MM.1S (cell line): Measurements from ENCODE around the gene SLC46A3.
"Not testable (repeated sequence)": the region's sequence is repeated elsewhere in the genome, so short reads cannot be mapped to it uniquely, and the experiment has no call there.

Experiments
- DNase-seq: peaks from one replicate; pipeline ENCODE4 v3.0.0-alpha.2; 2015
- H2AFZ ChIP-seq: fragments of 300-600 bp; sonication (generic); 2 replicates; pipeline ENCODE4 v1.6.0; 2016; ENCODE audit warnings: antibody characterized with exemption, low read length
- H3F3A ChIP-seq: fragments of 300-600 bp; sonication (generic); 2 replicates; pipeline ENCODE4 v1.6.1; 2016; ENCODE audit warnings: mild to moderate bottlenecking, antibody characterized with exemption, low read length, moderate library complexity, mixed read lengths; ENCODE audit not compliant: insufficient read depth
- H3K27ac ChIP-seq: fragments of 300-600 bp; sonication (generic); 2 replicates; pipeline ENCODE4 v1.5.1; 2016; ENCODE audit warnings: mild to moderate bottlenecking, low read length
- H3K27me3 ChIP-seq: fragments of 300-600 bp; sonication (generic); replicated peaks from 2 replicates; pipeline ENCODE4 v1.6.0; 2016; ENCODE audit warnings: low read length; ENCODE audit not compliant: insufficient read depth
- H3K36me3 ChIP-seq: fragments of 300-600 bp; sonication (generic); replicated peaks from 2 replicates; pipeline ENCODE4 v1.6.1; 2016; ENCODE audit warnings: mild to moderate bottlenecking, low read length, mixed read lengths; ENCODE audit not compliant: insufficient read depth
- H3K4me1 ChIP-seq: fragments of 300-600 bp; sonication (generic); 2 replicates; pipeline ENCODE4 v1.6.1; 2016; ENCODE audit warnings: low read length, mixed read lengths
- H3K4me2 ChIP-seq: fragments of 300-600 bp; sonication (generic); 2 replicates; pipeline ENCODE4 v1.6.0; 2016; ENCODE audit warnings: low read depth, low read length
- H3K4me3 ChIP-seq: fragments of 300-600 bp; sonication (generic); 2 replicates; pipeline ENCODE4 v1.5.1; 2016; ENCODE audit warnings: low read length, mixed read lengths
- H3K79me2 ChIP-seq: fragments of 300-600 bp; sonication (generic); 2 replicates; pipeline ENCODE4 v1.6.1; 2016; ENCODE audit warnings: mixed run types, low read length, mixed read lengths
- H3K9ac ChIP-seq: fragments of 300-600 bp; sonication (generic); 2 replicates; pipeline ENCODE4 v1.6.1; 2016; ENCODE audit warnings: low read length, mixed read lengths
- H3K9me2 ChIP-seq: fragments of 300-600 bp; sonication (generic); replicated peaks from 2 replicates; pipeline ENCODE4 v1.6.1; 2016; ENCODE audit warnings: mild to moderate bottlenecking, low read length, mixed read lengths; ENCODE audit not compliant: insufficient read depth
- H3K9me3 ChIP-seq: fragments of 300-600 bp; sonication (generic); replicated peaks from 2 replicates; pipeline ENCODE4 v1.6.1; 2016; ENCODE audit warnings: mild to moderate bottlenecking, low read length, mixed read lengths; ENCODE audit not compliant: insufficient read depth
- H4K20me1 ChIP-seq: fragments of 300-600 bp; sonication (generic); 2 replicates; pipeline ENCODE4 v1.6.1; 2016; ENCODE audit warnings: mild to moderate bottlenecking, low read length, moderate library complexity, mixed read lengths; ENCODE audit not compliant: insufficient read depth
- EZH2 ChIP-seq: fragments of 300-600 bp; sonication (generic); optimal IDR thresholded peaks from 2 replicates; pipeline ENCODE3; 2017; ENCODE audit warnings: low read depth, mild to moderate bottlenecking, antibody characterized with exemption, low read length, mixed read lengths
- EZH2phosphoT487 ChIP-seq: fragments of 300-600 bp; sonication (generic); IDR thresholded peaks from 2 replicates; pipeline ENCODE4 v1.6.1; 2018; ENCODE audit warnings: antibody characterized with exemption, low read length
- TF ChIP-seq, protein P1 (sequence below): fragments of 300-600 bp; sonication (generic); IDR thresholded peaks from 2 replicates; pipeline ENCODE4 v1.5.1; 2016; ENCODE audit warnings: antibody characterized with exemption, low read length, mixed read lengths

Gene SLC46A3

DNA sequence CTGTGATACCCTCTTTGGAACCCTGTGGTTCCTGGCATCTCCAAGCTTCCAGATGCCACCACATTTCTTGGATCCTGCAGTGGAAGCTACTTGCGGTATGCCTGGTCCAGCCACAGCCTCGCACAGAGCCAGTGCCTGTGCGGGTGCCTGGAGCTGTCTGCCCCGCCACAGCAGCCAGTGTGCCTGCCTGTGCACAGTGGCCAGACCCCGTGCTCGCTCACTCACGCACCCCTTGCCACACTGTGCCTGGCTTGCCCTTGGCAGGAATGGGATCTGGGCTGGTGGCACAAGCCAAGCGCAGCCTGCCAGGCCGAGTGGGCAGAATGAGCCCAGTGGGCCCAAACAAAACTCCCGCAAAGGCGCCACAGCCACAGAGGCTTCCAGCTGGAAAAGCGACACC, 33.7 kb downstream of the SLC46A3 start:
- H2AFZ ChIP-seq = no peak overlapping the region
- no peak for DNase-seq
- no peaks in the 10 kb centered on the region for H3K9me3 ChIP-seq
- H3K4me3 ChIP-seq = no peak overlapping the region
- no peak overlapping the region for H3K9ac ChIP-seq
- H4K20me1 ChIP-seq = no peaks in the 10 kb centered on the region
- H3K36me3 ChIP-seq = no peaks in the 10 kb centered on the region
- H3K27ac ChIP-seq = no peak overlapping the region
- TF ChIP-seq, protein P1, sequence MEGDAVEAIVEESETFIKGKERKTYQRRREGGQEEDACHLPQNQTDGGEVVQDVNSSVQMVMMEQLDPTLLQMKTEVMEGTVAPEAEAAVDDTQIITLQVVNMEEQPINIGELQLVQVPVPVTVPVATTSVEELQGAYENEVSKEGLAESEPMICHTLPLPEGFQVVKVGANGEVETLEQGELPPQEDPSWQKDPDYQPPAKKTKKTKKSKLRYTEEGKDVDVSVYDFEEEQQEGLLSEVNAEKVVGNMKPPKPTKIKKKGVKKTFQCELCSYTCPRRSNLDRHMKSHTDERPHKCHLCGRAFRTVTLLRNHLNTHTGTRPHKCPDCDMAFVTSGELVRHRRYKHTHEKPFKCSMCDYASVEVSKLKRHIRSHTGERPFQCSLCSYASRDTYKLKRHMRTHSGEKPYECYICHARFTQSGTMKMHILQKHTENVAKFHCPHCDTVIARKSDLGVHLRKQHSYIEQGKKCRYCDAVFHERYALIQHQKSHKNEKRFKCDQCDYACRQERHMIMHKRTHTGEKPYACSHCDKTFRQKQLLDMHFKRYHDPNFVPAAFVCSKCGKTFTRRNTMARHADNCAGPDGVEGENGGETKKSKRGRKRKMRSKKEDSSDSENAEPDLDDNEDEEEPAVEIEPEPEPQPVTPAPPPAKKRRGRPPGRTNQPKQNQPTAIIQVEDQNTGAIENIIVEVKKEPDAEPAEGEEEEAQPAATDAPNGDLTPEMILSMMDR = no peak
- TF ChIP-seq EZH2phosphoT487 = no peak
- TF ChIP-seq EZH2 = no peak
- no peaks in the 10 kb centered on the region for H3K79me2 ChIP-seq
- H3F3A ChIP-seq = no peaks in the 10 kb centered on the region
- no peak overlapping the region for H3K4me2 ChIP-seq
- H3K9me2 ChIP-seq = no peaks in the 10 kb centered on the region
- H3K27me3 ChIP-seq = no peaks in the 10 kb centered on the region
- H3K4me1 ChIP-seq = no peaks in the 10 kb centered on the region

DNA sequence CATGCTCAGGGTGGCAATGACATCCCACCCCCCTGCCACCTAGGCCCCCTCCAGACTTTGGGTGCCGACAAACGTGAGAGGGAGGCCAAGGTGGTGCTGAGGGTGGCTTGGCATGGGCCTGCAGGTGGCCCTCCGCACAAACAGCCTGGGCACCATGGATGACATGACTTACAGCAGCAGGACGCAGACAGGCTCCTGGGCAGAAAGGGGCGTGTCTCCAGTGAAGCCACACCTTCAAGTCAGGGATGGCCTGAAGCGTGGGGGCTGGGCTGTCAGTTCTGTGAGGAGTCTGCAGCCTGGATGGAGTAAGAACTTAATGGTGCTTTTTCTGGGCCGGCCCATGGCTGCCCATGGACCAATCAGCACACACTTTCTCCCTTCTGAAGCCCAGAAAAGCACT, 34.5 kb downstream of the SLC46A3 start:
- no peaks in the 10 kb centered on the region for H3K9me3 ChIP-seq
- H3K36me3 ChIP-seq = no peaks in the 10 kb centered on the region
- no peak overlapping the region for H3K4me3 ChIP-seq
- H3K27me3 ChIP-seq = no peaks in the 10 kb centered on the region
- no peaks in the 10 kb centered on the region for H4K20me1 ChIP-seq
- H3K79me2 ChIP-seq = no peaks in the 10 kb centered on the region
- no peak for DNase-seq
- H2AFZ ChIP-seq = no peak overlapping the region
- TF ChIP-seq EZH2phosphoT487 (no peak), EZH2 (no peak)
- TF ChIP-seq, protein P1 = no peak
- no peak overlapping the region for H3K27ac ChIP-seq
- H3K4me2 ChIP-seq = no peak overlapping the region
- H3K9ac ChIP-seq = no peak overlapping the region
- no peaks in the 10 kb centered on the region for H3K9me2 ChIP-seq
- no peaks in the 10 kb centered on the region for H3F3A ChIP-seq
- no peaks in the 10 kb centered on the region for H3K4me1 ChIP-seq

DNA sequence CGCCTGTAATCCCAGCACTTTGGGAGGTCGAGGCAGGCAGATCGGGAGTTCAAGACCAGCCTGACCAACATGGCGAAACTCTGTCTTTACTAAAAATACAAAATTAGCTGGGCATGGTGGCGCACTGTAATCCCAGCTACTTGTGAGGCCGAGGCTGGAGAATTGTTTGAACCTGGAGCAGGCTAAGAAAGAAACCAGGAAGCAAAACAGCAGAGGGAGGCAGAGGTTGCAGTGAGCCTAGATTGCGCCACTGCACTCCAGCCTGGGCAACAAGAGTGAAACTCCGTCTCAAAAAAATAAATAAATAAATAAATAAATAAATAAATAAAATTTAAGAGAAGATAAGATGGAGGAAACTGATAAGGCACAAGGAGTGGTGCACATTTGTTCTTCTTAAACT, 35.6 kb downstream of the SLC46A3 start:
- not testable (repeated sequence) for H3K9ac ChIP-seq, H2AFZ ChIP-seq, H3K79me2 ChIP-seq, H3K4me3 ChIP-seq, H3K9me3 ChIP-seq, H4K20me1 ChIP-seq, H3F3A ChIP-seq, H3K36me3 ChIP-seq, H3K27ac ChIP-seq, H3K27me3 ChIP-seq, DNase-seq, H3K4me1 ChIP-seq, H3K4me2 ChIP-seq, H3K9me2 ChIP-seq

DNA sequence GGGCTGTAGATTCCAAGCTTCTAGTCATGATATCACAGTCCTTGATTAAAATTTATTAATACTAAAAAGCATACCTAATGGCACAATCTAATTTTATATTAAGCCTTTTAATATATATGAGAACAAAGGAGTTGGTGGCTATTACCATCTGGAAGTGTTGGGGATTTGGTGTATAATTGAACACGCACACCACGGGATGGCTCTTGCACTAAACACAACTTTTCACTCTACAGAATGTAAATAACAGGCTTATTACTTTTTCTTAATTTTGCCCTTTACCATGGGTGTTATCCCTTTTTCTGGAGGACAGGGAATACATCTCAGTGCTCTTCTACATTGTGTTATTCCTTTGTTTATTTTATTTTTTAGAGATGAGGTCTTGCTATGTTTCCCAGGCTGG, 38.2 kb downstream of the SLC46A3 start:
- H3K4me1 ChIP-seq = no peaks in the 10 kb centered on the region
- no peaks in the 10 kb centered on the region for H3K9me2 ChIP-seq
- no peak for DNase-seq
- no peak overlapping the region for H2AFZ ChIP-seq
- no peak overlapping the region for H3K9ac ChIP-seq
- H3F3A ChIP-seq = no peaks in the 10 kb centered on the region
- H3K79me2 ChIP-seq = no peaks in the 10 kb centered on the region
- H3K4me2 ChIP-seq = no peak overlapping the region
- H4K20me1 ChIP-seq = no peaks in the 10 kb centered on the region
- no peaks in the 10 kb centered on the region for H3K27me3 ChIP-seq
- no peaks in the 10 kb centered on the region for H3K9me3 ChIP-seq
- TF ChIP-seq, protein P1 = no peak
- TF ChIP-seq EZH2phosphoT487 (no peak), EZH2 (no peak)
- no peak overlapping the region for H3K27ac ChIP-seq
- H3K36me3 ChIP-seq = no peaks in the 10 kb centered on the region
- H3K4me3 ChIP-seq = no peak overlapping the region
